Urinary bladder (tissue), 4 donors: ENCODE results near the gene FAF1. TPM values are rescaled to one million over a fixed set of nuclear protein-coding genes. Genes with fewer than 3 reads are reported as not detected.
"Not testable (repeated sequence)": the region's sequence is repeated elsewhere in the genome, so short reads cannot be mapped to it uniquely, and the experiment has no call there.

ENCODE experiments used
- DNase-seq: peaks from one replicate; pipeline ENCODE4 v3.0.0-alpha.2; 2015; ENCODE audit errors: extremely low spot score
- H3K27ac ChIP-seq: one replicate; pipeline ENCODE4 v1.5.1; 2013; ENCODE audit warnings: low read depth, mild to moderate bottlenecking, moderate library complexity
- H3K36me3 ChIP-seq: one replicate; pipeline ENCODE4 v1.6.1; 2013; ENCODE audit warnings: mild to moderate bottlenecking, moderate library complexity; ENCODE audit not compliant: insufficient read depth
- H3K4me1 ChIP-seq: one replicate; pipeline ENCODE4 v1.6.1; 2013; ENCODE audit warnings: mild to moderate bottlenecking, moderate library complexity; ENCODE audit not compliant: insufficient read depth
- H3K4me3 ChIP-seq: one replicate; pipeline ENCODE4 v1.5.1; 2013; ENCODE audit warnings: low read depth, low read length
- WGBS: extraction: QIAGEN DNeasy Blood & Tissue Kit; methylation state at CpG from one replicate; pipeline ENCODE4 v1.1.7; 2013; 5-methylcytosine and 5-hydroxymethylcytosine counted together
- polyA plus RNA-seq: library from polyadenylated mRNA; stranded (reverse); fragments of 200-250 nt; gene quantifications from one replicate; pipeline ENCODE4 v1.2.3, GENCODE V29; 2013
- total RNA-seq: library from RNA; depleted of rRNA; stranded (reverse); fragments of >200 nt; gene quantifications from one replicate; pipeline ENCODE4 v1.2.3, GENCODE V29; 2014
- donor health status: healthy with polysubstance abuse.
- donor health status: healthy.

Gene FAF1
- total and polyA plus RNA-seq, 2 donors: 42.3 to 84.6 TPM

DNA sequence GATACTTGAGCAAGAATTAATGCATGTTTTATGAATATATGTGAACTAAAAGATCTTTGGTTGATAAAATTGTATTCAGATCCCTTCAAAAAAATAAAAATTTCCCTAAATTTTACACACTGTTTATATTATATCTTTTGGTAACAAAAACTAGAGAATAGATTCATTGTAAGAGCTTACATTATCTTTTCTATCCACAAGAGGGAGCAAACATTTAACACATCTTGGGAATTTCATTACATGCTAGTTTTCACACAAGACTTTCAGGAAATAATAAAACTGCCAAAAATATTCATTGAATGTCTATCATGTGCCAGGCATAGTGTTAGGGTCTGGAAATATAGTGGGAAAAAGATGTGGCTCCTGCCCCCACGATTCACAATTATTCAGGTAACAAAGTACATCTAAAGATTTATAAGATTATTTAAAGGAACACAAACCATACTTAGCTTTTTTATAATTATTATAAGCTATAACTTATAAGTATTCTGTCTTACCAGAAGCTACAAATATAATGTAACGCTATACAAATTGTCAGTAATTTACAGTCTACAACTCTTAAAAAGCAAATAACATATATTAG lies 30.6 kb downstream of the FAF1 start:
- H3K4me3 ChIP-seq: no peak overlapping the region
- H3K36me3 ChIP-seq: no peaks in the 10 kb centered on the region
- DNase-seq: no peak
- WGBS: 49% methylated on average over 2 of the region's 2 CpGs
- no peak overlapping the region for H3K27ac ChIP-seq
- no peaks in the 10 kb centered on the region for H3K4me1 ChIP-seq

DNA sequence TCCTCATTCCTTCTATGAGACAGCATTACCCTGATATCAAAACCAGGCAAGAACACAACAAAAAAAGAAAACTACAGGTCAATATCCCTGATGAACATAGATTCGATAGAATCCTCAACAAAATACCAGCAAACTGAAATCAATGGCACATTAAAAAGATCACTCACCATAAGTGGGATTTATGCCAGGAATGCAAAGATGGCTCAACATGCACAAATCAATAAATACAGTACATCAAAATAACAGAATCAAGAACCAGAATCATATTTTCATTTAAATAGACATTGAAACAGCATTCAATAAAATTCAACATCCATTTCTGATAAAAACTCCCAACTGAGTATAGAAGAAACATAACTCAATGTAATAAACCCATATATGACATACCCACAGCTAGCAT lies 36.5 kb downstream of the FAF1 start:
- DNase-seq: no peak
- Histone ChIP-seq H3K4me3 (no peak overlapping the region), H3K27ac (no peak overlapping the region), H3K36me3 (no peaks in the 10 kb centered on the region), H3K4me1 (no peaks in the 10 kb centered on the region)
- 99% methylated on average over 1 of the region's 1 CpG for WGBS

GRCh38 chr1:50921029-50921428 lies 39.0 kb downstream of the FAF1 start:
- Histone ChIP-seq H3K4me1 (no peaks in the 10 kb centered on the region), H3K36me3 (no peaks in the 10 kb centered on the region), H3K4me3 (no peak overlapping the region), H3K27ac (no peak overlapping the region)
- WGBS: 95% methylated on average over 4 of the region's 4 CpGs
- DNase-seq: no peak

DNA sequence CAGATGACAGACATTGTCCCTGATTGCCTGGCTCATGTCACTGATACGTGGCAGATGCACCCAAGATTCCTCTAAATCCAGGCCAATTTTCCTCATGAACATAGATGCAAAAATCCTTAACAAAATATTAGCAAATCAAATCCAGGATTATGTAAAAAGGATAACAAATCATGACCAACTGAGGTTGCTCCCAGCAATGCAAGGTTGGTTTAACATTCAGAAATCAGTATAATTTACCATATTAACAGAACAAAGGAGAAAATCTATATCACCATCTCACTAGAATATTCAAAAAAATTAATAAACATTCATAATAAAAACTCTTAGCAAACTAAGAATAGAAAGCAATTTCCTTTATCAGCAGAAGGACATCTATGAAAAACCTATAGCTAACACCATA lies 39.7 kb downstream of the FAF1 start:
- H3K4me3 ChIP-seq: no peak overlapping the region
- WGBS: 98% methylated on average over 1 of the region's 1 CpG
- H3K36me3 ChIP-seq: no peaks in the 10 kb centered on the region
- DNase-seq: no peak
- H3K4me1 ChIP-seq: no peaks in the 10 kb centered on the region
- no peak overlapping the region for H3K27ac ChIP-seq

DNA sequence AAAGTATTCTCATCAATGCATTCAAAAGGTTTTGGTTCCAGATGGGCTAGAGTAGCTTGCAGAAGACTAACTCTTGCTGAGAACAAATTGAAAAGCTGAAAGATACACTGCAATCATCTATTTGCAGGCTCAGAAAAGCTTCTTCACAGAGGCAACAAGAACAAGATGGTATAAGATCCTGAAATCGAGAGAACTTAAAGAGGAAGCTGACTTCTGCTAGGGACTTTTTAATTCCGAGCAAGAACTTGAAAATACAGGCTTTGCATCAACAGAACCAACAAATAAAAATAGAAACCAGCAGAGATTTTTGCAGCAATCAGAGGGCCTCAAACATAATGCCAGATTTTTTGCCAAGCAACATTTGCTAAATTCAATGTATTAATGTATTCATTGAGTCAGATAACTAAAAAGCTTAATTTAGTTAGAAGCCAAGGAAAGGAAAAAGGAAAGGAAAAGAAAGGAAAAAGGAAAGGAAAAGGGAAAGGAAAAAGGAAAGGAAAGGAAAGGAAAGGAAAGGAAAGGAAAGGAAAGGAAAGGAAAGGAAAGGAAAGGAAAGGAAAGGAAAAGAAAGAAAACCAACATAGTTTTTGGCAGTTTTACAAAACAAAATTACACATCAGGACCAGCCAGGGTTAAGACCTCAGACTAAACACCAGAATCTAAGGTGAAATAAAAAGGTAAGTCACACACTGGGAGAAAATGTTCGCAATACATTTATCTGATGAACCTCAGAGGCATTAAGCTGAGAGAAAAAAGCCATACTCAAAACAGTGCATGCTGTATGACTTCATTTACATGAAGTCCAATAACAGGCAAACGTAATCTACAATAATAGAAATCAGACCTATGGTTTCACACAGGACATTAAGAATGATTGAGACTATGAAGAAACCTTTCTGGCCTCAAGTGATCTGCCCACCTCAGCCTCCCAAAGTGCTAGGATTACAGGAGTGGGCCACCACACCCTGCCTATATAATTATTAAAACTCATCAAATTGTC lies 42.6 kb downstream of the FAF1 start:
- no peak for DNase-seq
- Histone ChIP-seq H3K36me3 (no peaks in the 10 kb centered on the region), H3K27ac (no peak overlapping the region), H3K4me3 (no peak overlapping the region), H3K4me1 (no peaks in the 10 kb centered on the region)
- WGBS: 86% methylated on average over 4 of the region's 4 CpGs

DNA sequence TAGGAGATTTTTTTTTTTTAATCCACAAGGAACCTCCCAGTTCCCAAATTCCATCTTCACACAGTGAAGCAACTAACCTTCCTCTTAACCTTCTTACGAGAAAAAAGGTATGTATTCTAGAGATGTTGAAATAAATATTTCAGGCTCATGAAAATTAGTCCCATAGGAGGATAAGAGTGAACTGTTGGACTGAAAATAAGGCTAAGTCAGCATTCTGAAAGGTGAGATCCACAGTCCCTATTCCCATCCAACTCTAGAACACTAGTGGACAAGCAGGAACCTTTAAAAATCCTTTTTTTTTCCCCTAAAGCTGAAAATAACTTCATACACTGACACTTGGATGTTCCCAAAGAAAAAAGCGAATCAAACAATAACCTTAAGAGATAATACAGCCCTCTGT lies 44.4 kb downstream of the FAF1 start:
- no peak overlapping the region for H3K4me3 ChIP-seq
- no peak overlapping the region for H3K27ac ChIP-seq
- no peak for DNase-seq
- WGBS: 97% methylated on average over 2 of the region's 2 CpGs
- no peaks in the 10 kb centered on the region for H3K4me1 ChIP-seq
- no peaks in the 10 kb centered on the region for H3K36me3 ChIP-seq

DNA sequence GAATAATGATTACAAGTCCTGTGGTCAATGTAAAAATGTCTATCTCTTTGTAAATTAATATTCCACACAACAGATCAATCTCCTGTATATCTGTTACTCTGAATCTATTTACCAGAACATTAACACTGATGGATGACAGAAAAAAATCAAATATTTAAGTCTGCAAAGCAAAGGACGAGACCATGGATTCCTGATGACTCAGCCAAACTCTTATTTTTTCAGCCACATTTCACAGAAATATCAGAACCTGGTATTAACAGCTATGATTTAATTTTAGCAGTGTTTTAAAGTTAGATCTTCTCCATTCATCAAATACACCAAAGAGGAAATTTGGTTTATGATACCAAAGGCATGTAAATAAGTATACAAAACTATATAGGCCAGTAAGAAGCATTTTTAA lies 46.1 kb downstream of the FAF1 start:
- 94% methylated on average over 1 of the region's 1 CpG for WGBS
- no peak for DNase-seq
- H3K4me1 ChIP-seq: no peaks in the 10 kb centered on the region
- H3K4me3 ChIP-seq: no peak overlapping the region
- H3K36me3 ChIP-seq: no peaks in the 10 kb centered on the region
- H3K27ac ChIP-seq: no peak overlapping the region

- 93% methylated on average over 12 of the region's 12 CpGs for WGBS
- H3K27ac ChIP-seq, H3K4me1 ChIP-seq, H3K4me3 ChIP-seq, DNase-seq, H3K36me3 ChIP-seq: not testable (repeated sequence)
Measured at GRCh38 chr1:50910356-50910755, 49.7 kb downstream of the FAF1 start.

GRCh38 chr1:50907610-50908009 lies 52.5 kb downstream of the FAF1 start:
- not testable (repeated sequence) for H3K36me3 ChIP-seq, H3K4me1 ChIP-seq, H3K4me3 ChIP-seq, DNase-seq, H3K27ac ChIP-seq

DNA sequence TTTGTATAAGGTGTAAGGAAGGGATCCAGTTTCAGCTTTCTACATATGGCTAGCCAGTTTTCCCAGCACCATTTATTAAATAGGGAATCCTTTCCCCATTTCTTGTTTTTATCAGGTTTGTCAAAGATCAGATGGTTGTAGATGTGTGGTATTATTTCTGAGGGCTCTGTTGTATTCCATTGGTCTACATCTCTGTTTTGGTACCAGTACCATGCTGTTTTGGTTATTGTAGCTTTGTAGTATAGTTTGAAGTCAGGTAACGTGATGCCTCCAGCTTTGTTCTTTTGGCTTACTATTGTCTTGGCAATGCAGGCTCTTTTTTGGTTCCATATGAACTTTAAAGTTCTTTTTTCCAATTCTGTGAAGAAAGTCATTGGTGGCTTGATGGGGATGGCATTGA lies 54.0 kb downstream of the FAF1 start:
- H3K4me1 ChIP-seq, H3K27ac ChIP-seq, H3K36me3 ChIP-seq, H3K4me3 ChIP-seq, DNase-seq: not testable (repeated sequence)
- WGBS: 93% methylated on average over 1 of the region's 1 CpG

GRCh38 chr1:50902419-50902818 lies 57.6 kb downstream of the FAF1 start:
- H3K36me3 ChIP-seq: no peaks in the 10 kb centered on the region
- WGBS: 83% methylated on average over 1 of the region's 1 CpG
- no peak for DNase-seq
- no peak overlapping the region for H3K4me3 ChIP-seq
- H3K4me1 ChIP-seq: no peaks in the 10 kb centered on the region
- H3K27ac ChIP-seq: no peak overlapping the region

- Histone ChIP-seq H3K4me1 (no peaks in the 10 kb centered on the region), H3K27ac (no peak overlapping the region), H3K4me3 (no peak overlapping the region), H3K36me3 (no peaks in the 10 kb centered on the region)
- WGBS: 1% methylated on average over 1 of the region's 1 CpG
- DNase-seq: no peak
Measured at GRCh38 chr1:50901872-50902271, 58.2 kb downstream of the FAF1 start.

DNA sequence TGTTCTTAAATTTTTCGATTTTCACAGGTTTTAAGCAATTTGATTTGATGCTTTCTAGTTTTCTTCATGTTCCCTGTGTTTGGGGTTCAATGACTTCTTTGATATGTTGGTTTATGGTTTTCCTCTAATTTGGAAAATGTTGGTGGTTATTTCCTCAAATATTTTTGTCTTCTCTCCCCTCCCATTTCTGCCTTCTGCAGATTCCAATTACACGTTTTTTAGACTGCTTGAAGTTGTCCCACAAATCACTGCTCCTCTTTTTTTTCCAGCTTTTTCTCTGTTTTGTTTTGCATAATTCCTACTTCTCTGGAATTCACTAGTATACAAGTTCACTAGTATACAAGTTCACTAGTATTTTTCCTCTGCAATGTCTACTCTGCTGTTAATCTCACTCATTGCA lies 61.3 kb downstream of the FAF1 start:
- H3K27ac ChIP-seq: no peak overlapping the region
- no peaks in the 10 kb centered on the region for H3K4me1 ChIP-seq
- H3K4me3 ChIP-seq: no peak overlapping the region
- WGBS: 80% methylated on average over 2 of the region's 2 CpGs
- DNase-seq: no peak
- no peaks in the 10 kb centered on the region for H3K36me3 ChIP-seq

DNA sequence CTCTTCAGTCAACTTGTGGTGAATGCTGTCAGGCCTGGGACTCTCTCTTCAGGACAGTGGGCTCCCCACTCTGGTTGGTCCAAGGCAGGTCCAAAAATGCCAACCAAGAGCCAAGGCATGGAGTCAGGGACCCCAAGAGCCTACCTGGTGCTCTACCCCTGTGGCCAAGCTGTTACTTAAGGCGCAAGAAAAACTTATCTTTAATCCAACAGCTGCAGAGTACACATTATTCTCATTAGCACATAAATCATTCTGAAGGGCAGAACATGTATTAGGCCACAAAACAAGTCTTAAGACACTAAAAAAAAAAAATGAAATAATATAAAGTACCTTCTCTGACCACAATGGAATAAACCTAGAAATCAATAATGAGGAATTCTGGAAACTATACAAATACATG lies 65.7 kb downstream of the FAF1 start:
- Histone ChIP-seq H3K4me1 (no peaks in the 10 kb centered on the region), H3K36me3 (no peaks in the 10 kb centered on the region), H3K4me3 (no peak overlapping the region), H3K27ac (no peak overlapping the region)
- DNase-seq: no peak
- whole genome bisulfite sequencing: 89% methylated on average over 1 of the region's 1 CpG
